Posterior cingulate gyrus (tissue), 11 donors: ENCODE data around the gene INPP4A.
A peak's percentile ranks its signal among the peaks of the same experiment; 100 is the strongest.

Source experiments
- DNase-seq, 10 donors: peaks; one replicate each; pipeline versions ENCODE4 v3.0.0 to v3.0.0-alpha.2; 2020 to 2021; ENCODE audit warnings: mixed read lengths in 3 of 10
- intact Hi-C: fragments of 100-400 bp; cut with DNase I; formaldehyde crosslinking; loops from one replicate; pipeline ENCODE4 v1.15.1; 2023

Gene INPP4A

GRCh38 chr2:98605076-98605475 is 160.4 kb downstream of the INPP4A start:
- DNase-seq = no peak
- intact Hi-C loops = loop anchor here (5.0 kb wide), 1 partner anchor 193 kb away; no protein-coding TSS in a partner anchor

DNA sequence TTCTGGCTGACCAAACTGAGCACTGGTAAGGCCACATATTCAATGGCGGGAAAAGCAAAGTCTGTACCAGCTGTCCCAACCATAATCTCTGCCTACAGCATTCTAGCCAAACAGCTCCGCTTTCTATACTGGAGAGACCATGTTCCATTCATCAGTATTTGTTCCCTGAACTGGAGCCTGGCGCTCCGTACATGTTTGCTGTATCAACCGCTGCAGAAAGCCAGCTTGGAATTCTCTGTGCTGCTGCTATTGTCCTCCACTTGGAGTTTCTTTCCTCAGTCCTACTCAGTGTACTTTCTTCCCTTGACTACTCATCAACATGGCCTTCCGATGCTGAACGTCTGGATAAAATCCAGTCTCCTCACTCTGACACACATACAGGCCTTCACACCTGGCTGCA is 161.8 kb downstream of the INPP4A start:
- no peak for DNase-seq
- intact Hi-C loops = loop anchor here (5.0 kb wide), 1 partner anchor 194 kb away; no protein-coding TSS in a partner anchor

GRCh38 chr2:98607104-98607503 is 162.4 kb downstream of the INPP4A start:
- intact Hi-C loops = loop anchor here (5.0 kb wide), 1 partner anchor 195 kb away; no protein-coding TSS in a partner anchor
- no peak for DNase-seq

DNA sequence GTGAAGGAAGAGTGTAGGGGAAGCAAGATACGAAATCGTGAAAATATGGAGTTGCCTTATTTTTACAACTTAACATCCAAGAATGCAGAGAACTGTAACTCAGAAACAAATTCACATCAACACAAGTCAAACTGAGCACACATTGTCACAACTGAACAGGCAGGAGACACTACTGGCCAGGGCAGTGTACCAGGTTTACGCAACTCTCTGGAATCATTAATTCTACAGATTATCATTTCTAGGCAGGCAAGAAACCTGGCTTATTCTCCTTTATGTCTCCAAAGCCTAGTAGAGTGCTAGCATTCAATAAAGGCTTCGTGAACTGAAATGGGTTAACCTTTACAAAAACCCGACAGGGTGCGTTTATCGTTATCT is 163.1 kb downstream of the INPP4A start:
- no peak for DNase-seq
- intact Hi-C loops = loop anchor here (5.0 kb wide), 1 partner anchor 195 kb away; no protein-coding TSS in a partner anchor

DNA sequence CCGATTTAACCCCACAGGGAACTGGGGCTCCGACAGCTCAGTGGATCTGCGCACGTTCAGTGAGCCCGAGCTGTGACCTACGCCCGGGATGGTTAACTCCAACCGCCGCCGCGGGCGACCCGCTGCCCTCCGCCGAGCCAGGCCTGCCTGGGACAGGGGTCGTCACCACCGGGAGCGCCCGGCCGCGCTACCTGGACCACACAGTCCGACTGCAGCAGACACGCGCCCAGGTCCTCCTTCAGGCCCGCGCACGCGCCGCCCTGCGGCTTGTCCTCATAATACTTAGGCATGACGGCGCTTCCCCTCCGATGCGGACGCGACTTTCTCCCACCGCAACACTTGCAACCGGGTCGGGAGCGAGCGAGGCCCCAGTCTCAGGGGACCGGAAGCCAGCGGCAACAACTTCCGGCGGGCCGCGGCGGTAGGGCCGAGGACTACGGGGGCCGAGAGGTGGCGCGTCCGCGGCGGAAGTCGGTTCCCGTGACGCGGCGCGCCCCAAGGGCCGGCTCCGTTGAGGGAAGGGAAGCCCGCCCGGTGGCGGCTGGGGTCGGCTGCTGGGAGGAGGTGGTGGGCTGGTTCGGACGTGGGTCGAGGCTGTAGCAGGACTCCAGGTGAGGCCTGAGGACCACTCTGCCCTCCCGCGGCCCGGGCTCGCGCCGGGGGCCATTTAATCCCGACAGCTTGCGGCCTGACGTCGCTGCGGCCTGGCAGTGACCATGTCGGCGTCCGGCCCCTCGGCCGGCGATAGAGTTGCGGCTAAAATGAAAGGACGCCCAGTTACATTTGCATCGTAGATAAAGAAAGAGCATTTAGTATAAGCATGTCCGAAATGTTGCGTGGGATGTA is 163.7 kb downstream of the INPP4A start, which contains the start of the genes COA5 and UNC50:
TSS of gene COA5 (minus strand) at position 397 of the 846 bp plus-strand sequence. CDS start at position 290, 107 bp downstream.
TSS of gene UNC50 (plus strand) at position 474 of the 846 bp plus-strand sequence. CDS start 1,171 bp downstream, outside the sequence.
- intact Hi-C loops = loop anchor here (5.0 kb wide), 1 partner anchor 196 kb away; no protein-coding TSS in a partner anchor
- peak; percentile 80 to 97 (median 87) for DNase-seq

DNA sequence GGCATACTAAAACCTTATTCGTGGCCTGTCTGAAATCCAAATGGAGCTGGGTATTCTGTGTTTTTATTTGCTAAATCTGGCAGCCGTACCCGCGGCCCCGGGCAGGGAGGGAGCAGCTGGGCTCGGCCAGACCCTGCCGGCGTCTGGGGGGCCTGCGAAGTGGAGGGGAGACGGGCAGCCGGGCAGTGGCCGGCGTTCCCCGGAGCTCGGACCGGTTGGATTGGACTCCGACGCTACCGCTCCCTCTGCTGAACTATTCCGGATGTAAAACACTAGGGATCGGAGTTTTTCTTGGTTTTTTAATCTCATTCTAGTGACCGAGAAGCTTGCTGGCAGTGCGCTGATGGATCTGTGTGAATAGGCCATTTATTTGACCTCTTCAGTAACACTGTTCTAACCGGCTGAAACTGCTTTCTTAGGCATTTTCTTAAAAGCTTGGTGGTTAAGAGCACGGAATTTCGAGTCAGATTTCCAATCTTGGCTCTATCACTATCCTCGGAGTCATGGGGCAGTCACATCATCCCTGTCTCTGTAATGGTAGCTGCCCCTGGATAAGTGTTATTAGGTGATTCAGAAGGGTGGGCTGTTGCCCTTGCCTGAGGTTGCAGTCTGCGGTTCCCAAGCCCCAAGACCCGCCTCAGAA is 164.4 kb downstream of the INPP4A start:
- intact Hi-C loops = loop anchor here (5.0 kb wide), 1 partner anchor 197 kb away; no protein-coding TSS in a partner anchor
- DNase-seq = no peak

DNA sequence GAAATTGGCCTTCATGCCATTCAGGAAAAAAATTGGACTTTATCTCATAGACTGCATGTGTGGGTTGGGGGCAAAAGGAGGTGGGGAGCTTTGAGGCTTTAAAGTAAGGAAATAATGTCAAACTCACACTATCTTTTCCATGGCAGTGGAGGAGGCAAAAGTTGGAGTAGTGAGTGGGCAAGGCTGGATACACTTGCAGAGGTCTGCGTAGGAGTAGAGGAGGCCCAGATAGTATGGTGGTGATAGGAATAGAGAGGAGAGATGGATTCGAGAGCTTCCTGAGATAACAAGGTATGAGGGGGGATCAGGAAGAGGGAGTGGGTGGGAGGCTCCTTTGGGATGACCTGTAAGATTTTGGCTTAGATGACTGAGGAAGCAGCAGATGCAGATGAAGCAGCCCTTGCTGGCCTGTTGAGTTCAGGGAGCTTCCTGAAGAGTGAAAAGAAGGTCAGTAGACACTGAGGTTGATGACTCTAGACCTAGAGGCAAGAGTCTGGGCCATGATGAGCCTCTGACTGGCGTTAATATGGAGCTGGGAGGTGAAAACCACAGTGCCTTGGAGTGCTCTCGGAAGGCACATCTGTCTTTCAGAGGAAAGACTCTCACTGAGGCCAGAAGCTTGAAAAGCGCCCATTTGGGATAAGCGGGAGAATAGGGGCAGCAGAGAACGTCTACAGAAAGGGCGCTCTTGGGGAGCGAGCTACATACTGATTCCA is 169.5 kb downstream of the INPP4A start:
- DNase-seq = no peak
- intact Hi-C loops = no loop called here

DNA sequence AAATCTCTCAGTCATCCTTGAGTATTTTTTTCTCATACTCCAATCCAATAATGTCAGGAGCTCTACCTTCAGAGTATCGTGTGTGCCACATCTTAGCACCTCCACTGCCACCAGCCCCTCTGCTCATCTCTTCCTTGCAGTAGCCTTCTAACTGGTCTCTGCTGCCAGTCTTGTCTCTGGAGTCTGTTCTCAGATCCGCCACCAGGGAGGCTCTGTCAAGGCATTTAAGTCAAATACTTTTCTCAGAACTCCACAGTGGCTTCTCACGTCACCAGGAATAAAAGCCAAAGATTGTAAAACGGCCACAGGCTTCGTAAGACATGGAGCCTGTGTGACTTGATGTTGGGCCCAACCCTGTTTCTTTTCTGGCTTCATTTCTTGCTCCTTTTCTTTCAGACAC is 170.8 kb downstream of the INPP4A start:
- intact Hi-C loops = no loop called here
- DNase-seq = no peak

- intact Hi-C loops = no loop called here
- no peak for DNase-seq
These were observed 172.5 kb downstream of the INPP4A start for GRCh38 chr2:98617149-98617548.

GRCh38 chr2:98623657-98624056 is 179.0 kb downstream of the INPP4A start:
- DNase-seq = peak in 3 of 10 donors; percentile 19 to 86 (median 23)
- intact Hi-C loops = no loop called here

- intact Hi-C loops = no loop called here
- DNase-seq = no peak
These were observed 187.7 kb downstream of the INPP4A start for GRCh38 chr2:98632351-98632750.

DNA sequence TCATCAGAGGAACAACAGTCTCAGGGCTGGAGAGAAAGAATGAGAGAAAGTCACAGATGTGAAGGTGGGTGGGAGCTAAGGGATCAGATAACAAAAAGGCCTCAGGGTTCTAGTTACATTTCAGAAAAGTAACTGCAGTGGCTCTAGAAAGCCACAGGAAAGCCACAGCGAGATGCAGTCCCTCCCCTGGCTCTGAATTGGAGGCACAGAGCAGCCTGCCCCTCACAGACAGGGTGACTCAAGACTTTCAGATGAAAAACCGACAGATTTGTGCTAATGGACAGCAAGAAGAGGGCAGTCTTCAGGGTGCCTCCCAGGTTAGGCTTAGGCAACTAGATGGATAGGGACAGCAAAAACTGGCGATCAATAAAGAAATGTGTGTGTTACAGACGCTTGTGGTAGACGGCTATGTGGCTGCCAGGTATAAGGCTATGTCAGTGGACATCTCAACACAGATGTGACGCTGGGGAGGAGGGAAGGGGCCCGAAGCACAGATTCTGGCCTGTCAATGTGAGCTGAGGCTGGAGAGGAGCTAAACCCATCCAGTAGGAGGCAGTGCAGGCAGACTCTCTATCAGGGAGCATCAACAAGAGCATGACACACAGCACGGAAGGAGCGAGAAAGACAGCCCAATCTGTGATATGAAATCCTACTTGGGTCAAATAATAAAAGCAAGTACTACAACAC is 189.9 kb downstream of the INPP4A start:
- no peak for DNase-seq
- intact Hi-C loops = no loop called here

- no peak for DNase-seq
- intact Hi-C loops = no loop called here
These were observed 192.9 kb downstream of the INPP4A start for GRCh38 chr2:98637401-98638147.

DNA sequence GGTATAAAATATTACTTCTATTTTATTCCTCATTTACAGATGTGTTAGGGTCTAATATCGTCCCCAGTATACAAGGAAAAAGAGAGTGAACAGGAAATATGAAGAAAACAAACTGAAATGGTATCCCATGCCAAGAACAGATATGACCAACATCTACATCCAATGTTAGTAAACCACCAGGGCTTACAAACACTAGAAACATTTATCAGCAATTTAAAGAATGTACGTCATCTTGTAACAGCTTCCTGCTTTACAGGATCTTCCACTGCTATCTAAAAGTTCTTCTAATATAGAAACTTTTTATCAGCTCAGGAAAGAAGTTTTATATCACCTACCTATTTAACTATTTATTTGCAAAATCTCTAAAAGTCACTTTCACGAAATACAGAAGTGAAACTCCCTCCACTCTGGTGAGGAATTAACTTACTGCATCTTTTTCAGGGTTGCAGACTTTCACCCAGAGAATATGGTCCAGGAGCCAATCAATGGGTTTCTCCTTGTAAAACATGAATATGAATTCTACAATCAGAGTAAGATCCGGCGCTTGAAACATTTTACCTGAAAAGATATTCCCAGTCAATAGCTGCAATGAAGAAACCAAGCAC is 198.9 kb downstream of the INPP4A start:
- DNase-seq = no peak
- intact Hi-C loops = no loop called here
